Astrocyte (in vitro differentiated cells and primary cell): ENCODE results near the gene UQCC2. TPM values are rescaled to one million over a fixed set of nuclear protein-coding genes. Genes with fewer than 3 reads are reported as not detected.

Source experiments
- DNase-seq: peaks from one replicate; pipeline ENCODE4 v3.0.0-alpha.2; 2010; ENCODE audit warnings: low read depth
- FAIRE-seq: peaks from 2 replicates; lab custom pipeline; 2011; peaks lifted over from hg19 to GRCh38; lab: Jason Lieb, UNC
- H2AFZ ChIP-seq: 2 replicates; pipeline ENCODE4 v1.6.0; 2012; ENCODE audit warnings: low read depth, low read length, inconsistent platforms
- H3K27ac ChIP-seq: 2 replicates; pipeline ENCODE4 v1.5.1; 2011; ENCODE audit warnings: low read depth, low read length, inconsistent platforms
- H3K27me3 ChIP-seq: 2 replicates; pipeline ENCODE4 v1.6.0; 2011; ENCODE audit warnings: low read length, inconsistent platforms; ENCODE audit not compliant: insufficient read depth
- H3K36me3 ChIP-seq: 2 replicates; pipeline ENCODE4 v1.5.1; 2011; ENCODE audit warnings: low read length, inconsistent platforms; ENCODE audit not compliant: insufficient read depth
- H3K4me1 ChIP-seq: 2 replicates; pipeline ENCODE4 v1.5.1; 2011; ENCODE audit warnings: low read length, inconsistent platforms; ENCODE audit not compliant: insufficient read depth
- H3K4me2 ChIP-seq: 2 replicates; pipeline ENCODE4 v1.6.0; 2012; ENCODE audit warnings: low read length, inconsistent platforms
- H3K4me3 ChIP-seq: 2 replicates; pipeline ENCODE4 v1.5.1; 2011; ENCODE audit warnings: low read depth, mild to moderate bottlenecking, low read length, inconsistent platforms; ENCODE audit not compliant: insufficient read depth
- H3K79me2 ChIP-seq: 2 replicates; pipeline ENCODE4 v1.6.0; 2012; ENCODE audit warnings: mild to moderate bottlenecking, low read length, inconsistent platforms; ENCODE audit not compliant: insufficient read depth
- H3K9ac ChIP-seq: 2 replicates; pipeline ENCODE4 v1.6.0; 2012; ENCODE audit warnings: mild to moderate bottlenecking, low read length, inconsistent platforms
- H3K9me3 ChIP-seq: 2 replicates; pipeline ENCODE4 v1.5.1; 2012; ENCODE audit warnings: low read depth, mild to moderate bottlenecking, low read length, inconsistent platforms; ENCODE audit not compliant: insufficient read depth
- H4K20me1 ChIP-seq: 2 replicates; pipeline ENCODE4 v1.6.0; 2012; ENCODE audit warnings: low read length, inconsistent platforms; ENCODE audit not compliant: insufficient read depth
- H3K27ac Mint-ChIP-seq: one replicate; pipeline ENCODE4 v1.8.0; 2021; ENCODE audit warnings: mild to moderate bottlenecking, mixed read lengths; ENCODE audit not compliant: unreplicated experiment
- H3K27me3 Mint-ChIP-seq: one replicate; pipeline ENCODE4 v1.8.0; 2021; ENCODE audit warnings: low read depth, mixed read lengths; ENCODE audit not compliant: unreplicated experiment
- H3K36me3 Mint-ChIP-seq: one replicate; pipeline ENCODE4 v1.8.0; 2021; ENCODE audit warnings: low read depth, mixed read lengths; ENCODE audit not compliant: unreplicated experiment
- H3K4me1 Mint-ChIP-seq: one replicate; pipeline ENCODE4 v1.8.0; 2021; ENCODE audit warnings: low read depth, mixed read lengths; ENCODE audit not compliant: unreplicated experiment
- H3K4me3 Mint-ChIP-seq: one replicate; pipeline ENCODE4 v1.8.0; 2021; ENCODE audit warnings: mild to moderate bottlenecking, moderate library complexity, mixed read lengths; ENCODE audit not compliant: unreplicated experiment
- H3K9me3 Mint-ChIP-seq: one replicate; pipeline ENCODE4 v1.8.0; 2021; ENCODE audit warnings: mild to moderate bottlenecking, mixed read lengths; ENCODE audit not compliant: unreplicated experiment
- CTCF ChIP-seq: IDR thresholded peaks from 2 replicates; pipeline ENCODE4 v1.5.1; 2011; ENCODE audit warnings: low read depth, mild to moderate bottlenecking, inconsistent platforms, low read length, moderate library complexity; ENCODE audit not compliant: insufficient read depth
- EZH2 ChIP-seq: IDR thresholded peaks from 2 replicates; pipeline ENCODE4 v1.6.1; 2012; ENCODE audit warnings: mild to moderate bottlenecking, low read length, inconsistent platforms; ENCODE audit not compliant: insufficient read depth
- total RNA-seq: library from RNA; stranded (reverse); gene quantifications from 2 replicates; pipeline ENCODE4 v1.2.1, GENCODE V29; 2021

The UQCC2 gene
- total RNA-seq, 1 donor from 2014 or later: 70.2 TPM

- Mint-ChIP-seq H3K4me3 (no peak overlapping the region), H3K27ac (no peak overlapping the region), H3K36me3 (peaks cover 27% of the 10 kb centered on the region), H3K4me1 (no peaks in the 10 kb centered on the region), H3K9me3 (no peaks in the 10 kb centered on the region), H3K27me3 (no peaks in the 10 kb centered on the region)
- DNase-seq (no peak), FAIRE-seq (no peak)
- Histone ChIP-seq H3K4me1 (peaks cover 6% of the 10 kb centered on the region), H3K4me3 (no peak overlapping the region), H3K79me2 (no peaks in the 10 kb centered on the region), H4K20me1 (no peaks in the 10 kb centered on the region), H3K27me3 (no peaks in the 10 kb centered on the region), H3K36me3 (no peaks in the 10 kb centered on the region), H3K9me3 (no peaks in the 10 kb centered on the region), H2AFZ (no peak overlapping the region), H3K9ac (no peak overlapping the region), H3K27ac (no peak overlapping the region), H3K4me2 (no peak overlapping the region)
- TF ChIP-seq CTCF: no peak
- no peak for TF ChIP-seq EZH2
Observed at GRCh38 chr6:33683051-33683571, 28.4 kb downstream of the UQCC2 start.

- FAIRE-seq (no peak), DNase-seq (no peak)
- Histone ChIP-seq H4K20me1 (no peaks in the 10 kb centered on the region), H2AFZ (no peak overlapping the region), H3K27ac (no peak overlapping the region), H3K4me3 (no peak overlapping the region), H3K36me3 (no peaks in the 10 kb centered on the region), H3K4me2 (no peak overlapping the region), H3K79me2 (no peaks in the 10 kb centered on the region), H3K27me3 (no peaks in the 10 kb centered on the region), H3K4me1 (peaks cover 8% of the 10 kb centered on the region), H3K9ac (no peak overlapping the region), H3K9me3 (no peaks in the 10 kb centered on the region)
- no peaks in the 10 kb centered on the region for H3K4me1 Mint-ChIP-seq
- H3K9me3 Mint-ChIP-seq: no peaks in the 10 kb centered on the region
- no peak overlapping the region for H3K27ac Mint-ChIP-seq
- no peak for TF ChIP-seq CTCF
- TF ChIP-seq EZH2: no peak
- H3K4me3 Mint-ChIP-seq: no peak overlapping the region
- H3K36me3 Mint-ChIP-seq: peaks cover 31% of the 10 kb centered on the region
- no peaks in the 10 kb centered on the region for H3K27me3 Mint-ChIP-seq
Observed at GRCh38 chr6:33682341-33682740, 29.2 kb downstream of the UQCC2 start.

GRCh38 chr6:33679761-33680160 is 31.7 kb downstream of the UQCC2 start:
- Histone ChIP-seq H3K4me2 (no peak overlapping the region), H3K4me1 (peaks cover 16% of the 10 kb centered on the region), H3K4me3 (no peak overlapping the region), H3K27ac (no peak overlapping the region), H3K79me2 (no peaks in the 10 kb centered on the region), H3K36me3 (no peaks in the 10 kb centered on the region), H3K9me3 (no peaks in the 10 kb centered on the region), H3K27me3 (no peaks in the 10 kb centered on the region), H2AFZ (no peak overlapping the region), H4K20me1 (no peaks in the 10 kb centered on the region), H3K9ac (no peak overlapping the region)
- H3K4me1 Mint-ChIP-seq: no peaks in the 10 kb centered on the region
- H3K9me3 Mint-ChIP-seq: no peaks in the 10 kb centered on the region
- H3K36me3 Mint-ChIP-seq: peaks cover 30% of the 10 kb centered on the region
- no peak overlapping the region for H3K27ac Mint-ChIP-seq
- no peak for DNase-seq
- H3K27me3 Mint-ChIP-seq: no peaks in the 10 kb centered on the region
- FAIRE-seq: no peak
- no peak overlapping the region for H3K4me3 Mint-ChIP-seq
- TF ChIP-seq EZH2 (no peak), CTCF (no peak)
